DMS 273 (cell line): ENCODE measurements around the gene KLHL12.
"Not testable (repeated sequence)": the region's sequence is repeated elsewhere in the genome, so short reads cannot be mapped to it uniquely, and the experiment has no call there.

Source experiments
- DNase-seq: peaks from one replicate; lab custom pipeline; 2025; ENCODE audit not compliant: unreplicated experiment; lab: John Stamatoyannopoulos, UW

The KLHL12 gene

DNA sequence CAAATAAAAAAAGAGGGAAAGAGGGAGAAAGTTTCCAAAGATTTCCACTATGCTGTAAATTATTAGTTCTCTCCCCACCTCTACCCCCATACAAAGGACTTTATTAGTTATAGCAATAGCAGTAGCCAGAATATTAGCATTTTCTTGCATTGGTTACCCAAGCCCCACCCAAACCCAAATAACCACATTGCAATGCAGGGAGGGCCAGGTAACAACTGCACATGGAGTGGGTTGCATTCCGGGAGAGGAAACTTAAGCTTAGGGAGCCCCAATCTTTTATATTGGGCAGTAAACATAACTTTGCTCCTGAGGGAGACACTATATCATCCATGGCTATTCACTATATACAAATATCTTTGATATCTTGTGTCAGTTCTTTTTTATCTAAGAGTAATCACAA, 25.1 kb upstream of the KLHL12 start:
- DNase-seq, result no peak

DNA sequence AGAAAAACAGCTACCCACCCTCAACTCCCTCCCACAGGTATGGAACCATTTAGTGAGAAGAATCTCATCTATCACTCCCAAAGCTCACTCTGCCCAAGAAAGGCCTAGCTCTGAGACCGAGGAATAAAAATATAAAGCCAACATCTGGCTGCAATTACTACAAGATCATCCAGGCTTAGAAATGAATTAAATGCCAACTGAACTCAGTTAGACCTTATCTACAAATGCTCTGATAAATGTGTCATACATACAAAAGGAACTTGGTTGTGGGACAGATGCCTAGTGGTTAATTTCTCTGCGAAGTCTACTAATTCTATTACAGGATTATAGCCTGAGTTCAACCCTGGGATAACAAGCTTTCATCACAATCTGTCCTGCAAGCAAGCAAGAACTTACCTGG, 24.4 kb upstream of the KLHL12 start:
- no peak for DNase-seq

- no peak for DNase-seq
Measured at GRCh38 chr1:202945483-202945882, 18.4 kb upstream of the KLHL12 start.

DNA sequence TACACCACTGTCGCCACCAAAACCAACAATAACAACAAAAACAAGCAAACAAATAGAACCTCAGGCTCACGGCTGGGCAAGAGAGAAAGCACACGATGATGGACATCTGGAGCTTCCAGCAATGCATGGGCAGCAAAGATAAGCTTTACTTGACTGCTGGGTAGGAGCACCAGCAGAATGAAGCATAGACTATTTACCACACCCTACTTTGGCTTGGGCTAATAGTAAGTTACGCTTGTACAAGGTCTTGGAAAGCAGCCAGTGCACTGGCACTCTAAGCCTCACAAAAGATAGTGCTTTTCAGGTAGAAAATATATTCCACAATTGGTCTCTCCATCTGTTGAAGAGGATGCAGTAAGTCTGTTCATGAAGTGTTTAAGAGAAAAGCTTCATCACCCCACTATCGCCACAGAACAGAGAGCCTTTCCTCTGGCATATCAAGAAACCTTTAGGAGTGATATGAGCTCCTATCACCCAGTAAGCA, 17.4 kb upstream of the KLHL12 start:
- DNase-seq, result no peak

DNA sequence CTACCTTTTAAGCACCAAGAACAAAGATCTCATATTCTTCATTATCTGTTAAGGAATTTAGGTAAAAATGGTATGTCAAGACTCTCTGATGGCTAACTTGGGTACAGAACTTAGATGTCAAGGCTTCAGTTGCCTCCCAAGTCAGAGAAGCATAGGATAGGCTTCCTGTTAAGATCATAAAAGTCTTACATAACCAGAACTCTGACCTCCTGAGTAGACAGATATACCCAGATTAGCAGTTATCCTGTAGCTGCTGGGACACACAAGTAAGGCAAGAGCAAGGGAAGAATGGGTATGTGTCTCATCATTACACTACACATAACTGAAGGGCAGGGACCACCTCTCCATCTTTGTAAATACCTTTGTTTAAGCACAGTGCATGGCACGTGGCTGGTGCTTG, 15.4 kb upstream of the KLHL12 start:
- DNase-seq, result no peak

DNA sequence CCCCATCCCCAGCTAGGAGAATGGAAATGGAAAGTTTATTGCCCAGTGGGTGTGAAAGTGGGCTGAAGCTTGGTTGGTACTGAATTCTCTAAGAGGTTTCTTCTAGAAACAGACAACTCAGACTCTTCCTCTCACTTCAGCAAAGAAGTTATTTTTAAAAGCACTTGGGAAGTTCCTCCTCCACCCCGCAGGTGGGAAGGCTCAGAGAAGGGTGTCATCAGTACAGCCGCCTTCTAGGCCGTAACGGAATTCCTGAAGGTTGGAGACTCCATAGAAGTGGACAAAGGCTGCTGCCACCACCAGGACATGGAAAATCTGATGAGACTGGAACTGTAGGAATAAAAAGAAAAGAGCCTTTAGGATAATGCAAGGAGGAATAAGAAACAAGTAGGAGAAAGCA, 14.3 kb upstream of the KLHL12 start:
- DNase-seq, result no peak

- no peak for DNase-seq
Measured at GRCh38 chr1:202940561-202940960, 13.5 kb upstream of the KLHL12 start.

GRCh38 chr1:202938287-202938925, 11.4 kb upstream of the KLHL12 start:
- no peak for DNase-seq

DNA sequence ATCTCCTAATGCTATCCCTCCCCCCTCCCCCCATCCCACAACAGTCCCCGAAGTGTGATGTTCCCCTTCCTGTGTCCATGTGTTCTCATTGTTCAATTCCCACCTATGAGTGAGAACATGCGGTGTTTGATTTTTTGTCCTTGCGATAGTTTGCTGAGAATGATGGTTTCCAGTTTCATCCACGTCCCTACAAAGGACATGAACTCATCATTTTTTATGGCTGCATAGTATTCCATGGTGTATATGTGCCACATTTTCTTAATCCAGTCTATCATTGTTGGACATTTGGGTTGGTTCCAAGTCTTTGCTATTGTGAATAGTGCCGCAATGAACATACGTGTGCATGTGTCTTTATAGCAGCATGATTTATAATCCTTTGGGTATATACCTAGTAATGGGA, 9.4 kb upstream of the KLHL12 start:
- not testable (repeated sequence) for DNase-seq

- DNase-seq, result no peak
Measured at GRCh38 chr1:202935844-202936243, 8.8 kb upstream of the KLHL12 start.

DNA sequence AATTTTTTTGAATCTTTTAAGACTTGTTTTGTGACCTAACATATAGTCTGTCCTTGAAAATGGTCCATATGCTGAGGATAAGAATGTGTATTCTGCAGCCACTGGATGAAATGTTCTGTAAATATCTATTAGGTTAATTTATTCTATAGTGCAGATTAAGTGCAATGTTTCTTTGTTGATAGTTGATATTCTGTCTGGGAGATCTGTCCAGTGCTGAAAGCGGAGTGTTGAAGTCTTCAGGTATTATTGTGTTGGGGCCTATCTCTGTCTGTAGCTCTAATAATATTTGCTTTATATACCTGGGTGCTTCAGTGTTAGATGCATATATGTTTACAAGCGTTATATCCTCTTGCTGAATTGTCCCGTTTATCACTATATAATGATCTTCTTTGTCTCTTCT, 7.7 kb upstream of the KLHL12 start:
- no peak for DNase-seq

GRCh38 chr1:202932476-202932875, 5.4 kb upstream of the KLHL12 start:
- DNase-seq, result no peak

- no peak for DNase-seq
Measured at GRCh38 chr1:202923533-202923932, 3.5 kb downstream of the KLHL12 start.

DNA sequence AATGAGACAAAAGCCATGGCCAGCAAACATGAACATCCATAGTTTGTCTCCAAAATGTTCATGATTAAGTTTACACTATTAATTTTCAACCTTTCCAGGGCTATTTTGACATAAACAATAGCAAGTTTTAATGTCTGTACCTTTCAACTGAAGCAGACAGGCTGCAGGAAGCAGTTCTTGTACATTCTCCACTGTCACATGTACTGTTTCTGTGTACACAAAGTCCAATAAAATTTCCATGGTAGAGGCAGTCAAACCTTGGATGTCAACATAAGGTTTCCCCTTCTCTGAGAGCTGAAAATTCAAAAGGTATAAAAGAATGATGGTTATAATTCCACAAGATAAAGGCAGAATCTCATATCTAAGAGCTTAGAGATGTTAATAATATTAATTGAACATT, 7.4 kb downstream of the KLHL12 start:
- DNase-seq, result no peak

GRCh38 chr1:202915146-202915545, 11.9 kb downstream of the KLHL12 start:
- no peak for DNase-seq

DNA sequence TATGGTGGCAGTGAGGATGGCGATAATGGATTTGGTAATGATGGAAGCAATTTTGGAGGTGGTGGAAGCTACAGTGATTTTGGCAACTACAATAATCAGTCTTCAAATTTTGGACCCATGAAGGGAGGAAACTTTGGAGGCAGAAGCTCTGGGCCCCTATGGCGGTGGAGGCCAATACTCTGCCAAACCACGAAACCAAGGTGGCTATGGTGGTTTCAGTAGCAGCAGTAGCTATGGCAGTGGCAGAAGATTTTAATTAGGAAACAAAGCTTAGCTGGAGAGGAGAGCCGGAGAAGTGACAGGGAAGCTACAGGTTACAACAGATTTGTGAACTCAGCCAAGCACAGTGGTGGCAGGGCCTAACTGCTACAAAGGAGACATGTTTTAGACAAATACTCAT, 14.6 kb downstream of the KLHL12 start:
- DNase-seq, result not testable (repeated sequence)

- DNase-seq, result no peak
Measured at GRCh38 chr1:202909494-202909893, 17.5 kb downstream of the KLHL12 start.

- no peak for DNase-seq
Measured at GRCh38 chr1:202908998-202909397, 18.0 kb downstream of the KLHL12 start.

GRCh38 chr1:202905331-202905730, 21.7 kb downstream of the KLHL12 start:
- no peak for DNase-seq

- DNase-seq, result not testable (repeated sequence)
Measured at GRCh38 chr1:202903808-202904207, 23.2 kb downstream of the KLHL12 start.

- DNase-seq, result no peak
Measured at GRCh38 chr1:202901555-202901954, 25.5 kb downstream of the KLHL12 start.

DNA sequence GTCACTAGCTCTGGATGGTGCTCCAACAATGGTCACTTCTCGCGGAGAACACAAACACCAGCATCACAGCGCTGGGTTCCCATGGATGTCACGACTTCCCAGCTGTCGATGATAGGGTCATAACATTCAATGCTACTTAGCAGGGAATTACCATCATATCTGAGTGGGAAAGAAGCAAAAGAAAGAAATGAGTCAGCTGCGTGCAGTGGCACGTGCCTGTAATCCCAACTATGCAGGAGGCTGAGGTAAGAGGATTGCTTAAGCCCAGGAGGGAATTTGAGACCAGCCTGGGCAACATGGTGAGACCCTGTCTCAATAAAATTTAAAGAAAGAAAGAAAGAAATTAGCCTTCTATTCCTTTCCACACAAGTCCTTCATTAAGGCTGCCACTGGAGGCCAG, 34.5 kb downstream of the KLHL12 start:
- no peak for DNase-seq

DNA sequence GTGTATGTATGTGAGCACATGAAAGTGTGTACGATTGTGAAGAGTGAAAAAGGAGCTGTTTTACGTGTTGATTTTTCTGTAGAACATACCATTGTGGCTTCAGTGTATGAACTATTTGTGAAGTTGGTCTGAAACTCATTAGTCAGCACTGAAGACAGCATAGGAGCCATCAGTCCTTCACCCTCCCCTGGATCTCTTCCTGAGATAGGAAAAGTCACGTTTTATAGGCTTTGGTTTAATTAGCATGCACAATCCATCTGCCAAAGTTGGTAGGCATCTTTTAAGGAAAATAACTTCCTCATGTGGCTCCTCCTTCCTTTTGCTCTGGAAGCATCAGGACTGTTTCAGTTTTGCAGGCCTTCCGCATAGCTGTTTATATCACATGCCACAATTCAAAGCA, 36.6 kb downstream of the KLHL12 start:
- no peak for DNase-seq
